B cell (primary cell): Measurements from ENCODE around the gene C2CD3. TPM values are rescaled to one million over a fixed set of nuclear protein-coding genes. Genes with fewer than 3 reads are reported as not detected.

ENCODE experiments used
- ATAC-seq: fragments of 200-7000 bp; cut with Tn5 transposase; one replicate; pipeline ENCODE4 v1.10.0; 2021; ENCODE audit warnings: low read depth, mild to moderate bottlenecking, moderate number of reproducible peaks, moderate library complexity
- CTCF ChIA-PET: fragments of 350-600 bp; sonication (Branson Sonifier 250); formaldehyde crosslinking; loops from one replicate; lab custom pipeline; 2021; ENCODE audit warnings: antibody characterized with exemption, inconsistent platforms; lab: Charles Lee
- POLR2A ChIA-PET: fragments of 350-600 bp; sonication (Branson Sonifier 250); formaldehyde crosslinking; loops from one replicate; lab custom pipeline; 2021; ENCODE audit warnings: antibody characterized with exemption; lab: Charles Lee
- DNase-seq: peaks from one replicate; pipeline ENCODE4 v3.0.0; 2013
- H2AFZ ChIP-seq: 2 replicates; pipeline ENCODE4 v1.6.1; 2012; ENCODE audit warnings: mild to moderate bottlenecking, low read depth, low read length; ENCODE audit not compliant: insufficient read depth, poor library complexity, severe bottlenecking
- H3K27ac ChIP-seq, 2 donors: 1 replicate in 1 of 2; 2 replicates in 1 of 2; pipeline ENCODE4 v1.5.1; 2012 to 2013; ENCODE audit warnings: low read length in 2 of 2, mild to moderate bottlenecking in 2 of 2, moderate library complexity in 1 of 2
- H3K27me3 ChIP-seq, 4 experiments: fragments of 200-600 bp in 1 of 4; sonication (generic) in 1 of 4; replicated peaks in 1 of 4; 1 replicate in 2 of 4; 2 replicates in 2 of 4; pipeline versions ENCODE4 v1.6.1 to v1.7.0; 2013 to 2016; ENCODE audit warnings: low read length in 3 of 4, mild to moderate bottlenecking in 2 of 4, mixed read lengths in 1 of 4, moderate library complexity in 1 of 4; ENCODE audit not compliant: insufficient read depth in 4 of 4, control insufficient read depth in 3 of 4; ENCODE audit errors: control extremely low read depth in 1 of 4
- H3K36me3 ChIP-seq, 2 experiments: replicated peaks in 1 of 2; 1 replicate in 1 of 2; 2 replicates in 1 of 2; pipeline versions ENCODE4 v1.6.1 to v1.7.1; 2013; ENCODE audit warnings: low read length in 1 of 2; ENCODE audit not compliant: insufficient read depth in 2 of 2, control insufficient read depth in 1 of 2; ENCODE audit errors: control extremely low read depth in 1 of 2, extremely low read depth in 1 of 2
- H3K4me1 ChIP-seq, 2 donors: fragments of 200-600 bp in 1 of 2; sonication (generic) in 1 of 2; 1 replicate in 1 of 2; 2 replicates in 1 of 2; pipeline versions ENCODE4 v1.5.1 to v1.6.1; 2013 to 2017; ENCODE audit warnings: low read length in 2 of 2; ENCODE audit not compliant: control insufficient read depth in 2 of 2, insufficient read depth in 2 of 2
- H3K4me2 ChIP-seq: replicated peaks from 2 replicates; pipeline ENCODE3; 2012; ENCODE audit warnings: mild to moderate bottlenecking, low read depth, low read length; ENCODE audit not compliant: poor library complexity, severe bottlenecking
- H3K4me3 ChIP-seq, 5 experiments: fragments of 200-600 bp in 1 of 5; sonication (generic) in 1 of 5; 1 replicate in 3 of 5; 2 replicates in 2 of 5; pipeline versions ENCODE4 v1.5.1 to v1.7.0; 2011 to 2016; ENCODE audit warnings: low read length in 4 of 5, mild to moderate bottlenecking in 4 of 5, low read depth in 2 of 5, control low read depth in 1 of 5, moderate library complexity in 1 of 5; ENCODE audit not compliant: insufficient read depth in 1 of 5; ENCODE audit errors: control extremely low read depth in 1 of 5, extremely low read depth in 1 of 5
- H3K79me2 ChIP-seq: fragments of 200-600 bp; sonication (generic); one replicate; pipeline ENCODE4 v1.6.0; 2016; ENCODE audit warnings: low read length; ENCODE audit not compliant: control insufficient read depth, insufficient read depth
- H3K9ac ChIP-seq: fragments of 200-600 bp; sonication (generic); 2 replicates; pipeline ENCODE4 v1.6.1; 2017; ENCODE audit warnings: mild to moderate bottlenecking, low read length, moderate library complexity
- H3K9me3 ChIP-seq, 3 donors: one replicate each; pipeline versions ENCODE4 v1.6.1 to v1.7.1; 2013; ENCODE audit warnings: low read length in 2 of 3; ENCODE audit not compliant: control insufficient read depth in 2 of 3, insufficient read depth in 1 of 3; ENCODE audit errors: control extremely low read depth in 1 of 3
- H4K20me1 ChIP-seq: 2 replicates; pipeline ENCODE4 v1.6.0; 2012; ENCODE audit warnings: mild to moderate bottlenecking, low read length; ENCODE audit not compliant: insufficient read depth, control insufficient read depth, poor library complexity, severe bottlenecking
- H3K27ac Mint-ChIP-seq: one replicate; pipeline ENCODE4 v1.8.0; 2021; ENCODE audit warnings: mixed read lengths
- H3K27me3 Mint-ChIP-seq: one replicate; pipeline ENCODE4 v1.8.0; 2021; ENCODE audit warnings: mixed read lengths
- H3K4me1 Mint-ChIP-seq: one replicate; pipeline ENCODE4 v1.8.0; 2021; ENCODE audit warnings: mixed read lengths
- H3K4me3 Mint-ChIP-seq: one replicate; pipeline ENCODE4 v1.8.0; 2021; ENCODE audit warnings: mixed read lengths
- H3K9me3 Mint-ChIP-seq: one replicate; pipeline ENCODE4 v1.8.0; 2022; ENCODE audit warnings: mixed read lengths; ENCODE audit not compliant: insufficient read depth
- CTCF ChIP-seq: fragments of 200-600 bp; IDR thresholded peaks from one replicate; pipeline ENCODE4 v1.8.0; 2022; ENCODE audit warnings: antibody characterized with exemption, mild to moderate bottlenecking
- EZH2 ChIP-seq: IDR thresholded peaks from 2 replicates; pipeline ENCODE4 v1.6.1; 2012; ENCODE audit warnings: borderline replicate concordance, low read depth, mild to moderate bottlenecking, moderate library complexity, low read length; ENCODE audit not compliant: insufficient read depth, poor library complexity, severe bottlenecking
- WGBS: methylation state at CpG from one replicate; pipeline ENCODE4 v1.1.5; 2013; ENCODE audit warnings: missing lambda C conversion rate; ENCODE audit not compliant: insufficient coverage; 5-methylcytosine and 5-hydroxymethylcytosine counted together
- intact Hi-C: fragments of 100-400 bp; cut with micrococcal nuclease; formaldehyde crosslinking; loops from one replicate; pipeline ENCODE4 v1.10.0; 2022
- polyA plus RNA-seq: library from polyadenylated mRNA; depleted of rRNA; stranded (reverse); fragments of >200 nt; gene quantifications from 2 replicates; pipeline ENCODE4 v1.2.3, GENCODE V29; 2012
- total RNA-seq, 2 donors: library from RNA; stranded (reverse); fragments of 120-200 nt in 1 of 2; gene quantifications; 1 replicate in 1 of 2; 2 replicates in 1 of 2; pipeline versions ENCODE4 v1.2.3 to v1.2.4, GENCODE V29; 2013 to 2022

Gene C2CD3
- total and polyA plus RNA-seq, 2 donors (not counting 1 experiment from before 2014, with no cell fraction given) = 19.8 to 69.0 TPM

DNA sequence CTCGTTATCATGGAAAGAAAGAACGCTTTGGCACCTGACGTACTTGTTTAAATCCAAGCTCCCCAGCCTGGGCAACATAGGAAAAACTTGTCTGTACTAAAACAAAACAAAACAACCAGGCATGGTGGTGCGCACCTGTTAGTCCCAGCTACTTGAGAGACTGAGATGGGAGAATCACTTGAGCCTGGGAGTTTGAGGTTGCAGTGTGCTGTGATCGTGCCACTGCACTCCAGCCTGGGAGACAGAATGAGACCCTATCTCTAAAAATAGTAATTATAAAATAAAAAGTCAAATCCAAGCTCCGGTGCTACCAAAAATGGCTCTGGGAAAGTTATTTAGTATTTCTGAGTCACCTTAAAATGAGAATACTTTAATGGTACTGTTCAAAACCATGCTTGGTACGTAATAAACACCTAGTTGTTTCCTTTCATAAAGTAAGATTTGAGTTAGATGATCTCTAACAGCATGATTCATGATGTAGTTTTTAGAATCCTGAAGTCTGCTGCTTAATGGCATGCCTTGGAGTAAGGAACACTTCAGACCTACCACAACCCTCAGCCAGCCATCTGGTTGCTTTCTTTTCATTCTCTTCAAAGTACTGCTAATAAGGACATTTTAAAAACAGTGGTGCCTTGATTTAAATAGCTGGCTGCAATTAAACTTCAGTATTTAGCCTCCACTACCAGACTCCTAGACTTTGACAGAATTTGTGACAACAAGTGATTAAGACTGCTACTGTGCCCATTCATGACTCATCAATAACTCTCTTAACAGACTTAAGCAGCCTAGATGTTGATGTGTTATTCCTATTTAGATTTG lies 8.6 kb upstream of the C2CD3 start:
- DNase-seq (no peak), ATAC-seq (no peak)
- H2AFZ ChIP-seq = no peak overlapping the region
- no peak overlapping the region for H3K27ac Mint-ChIP-seq
- WGBS = 100% methylated on average over 3 of the region's 7 CpGs
- H4K20me1 ChIP-seq = no peaks in the 10 kb centered on the region
- no peak overlapping the region for H3K4me3 Mint-ChIP-seq
- no peaks in the 10 kb centered on the region for H3K27me3 Mint-ChIP-seq
- H3K9me3 Mint-ChIP-seq = no peaks in the 10 kb centered on the region
- TF ChIP-seq EZH2 (no peak), CTCF (no peak)
- peaks cover 42% of the 10 kb centered on the region for H3K79me2 ChIP-seq
- intact Hi-C loops = no loop called here
- H3K36me3 ChIP-seq = no peaks in the 10 kb centered on the region
- H3K27me3 ChIP-seq = no peaks in the 10 kb centered on the region
- no peak overlapping the region for H3K4me3 ChIP-seq
- H3K4me2 ChIP-seq = no peak overlapping the region
- H3K27ac ChIP-seq = no peak overlapping the region
- ChIA-PET POLR2A (no interaction called here), CTCF (no interaction called here)
- H3K9me3 ChIP-seq = no peaks in the 10 kb centered on the region
- peaks cover under 1% of the 10 kb centered on the region for H3K4me1 Mint-ChIP-seq
- no peak overlapping the region for H3K9ac ChIP-seq
- H3K4me1 ChIP-seq = no peaks in the 10 kb centered on the region

- TF ChIP-seq CTCF (no peak), EZH2 (no peak)
- ChIA-PET CTCF (no interaction called here), POLR2A (no interaction called here)
- Histone ChIP-seq H3K27me3 (no peaks in the 10 kb centered on the region), H3K4me3 (no peak overlapping the region), H3K9me3 (no peaks in the 10 kb centered on the region), H2AFZ (no peak overlapping the region), H3K79me2 (peaks cover 55% of the 10 kb centered on the region), H3K9ac (no peak overlapping the region), H4K20me1 (no peaks in the 10 kb centered on the region), H3K4me2 (no peak overlapping the region), H3K36me3 (no peaks in the 10 kb centered on the region), H3K4me1 (peaks cover 11% of the 10 kb centered on the region in 2 donors), H3K27ac (no peak overlapping the region)
- H3K27ac Mint-ChIP-seq = no peak overlapping the region
- no peaks in the 10 kb centered on the region for H3K9me3 Mint-ChIP-seq
- intact Hi-C loops = no loop called here
- H3K4me3 Mint-ChIP-seq = no peak overlapping the region
- peaks cover 4% of the 10 kb centered on the region for H3K4me1 Mint-ChIP-seq
- ATAC-seq (no peak), DNase-seq (no peak)
- WGBS = no CpG with 5 or more reads among the region's 1 CpG
- no peaks in the 10 kb centered on the region for H3K27me3 Mint-ChIP-seq
Measured at GRCh38 chr11:74175920-74176319, 5.1 kb upstream of the C2CD3 start.
